ENCODE results near the gene FGFBP3. TPM values are rescaled to one million over a fixed set of nuclear protein-coding genes. Genes with fewer than 3 reads are reported as not detected.

FGFBP3 gene
- total RNA-seq, 1 experiment from 2014 or later: 68.2 TPM

DNA sequence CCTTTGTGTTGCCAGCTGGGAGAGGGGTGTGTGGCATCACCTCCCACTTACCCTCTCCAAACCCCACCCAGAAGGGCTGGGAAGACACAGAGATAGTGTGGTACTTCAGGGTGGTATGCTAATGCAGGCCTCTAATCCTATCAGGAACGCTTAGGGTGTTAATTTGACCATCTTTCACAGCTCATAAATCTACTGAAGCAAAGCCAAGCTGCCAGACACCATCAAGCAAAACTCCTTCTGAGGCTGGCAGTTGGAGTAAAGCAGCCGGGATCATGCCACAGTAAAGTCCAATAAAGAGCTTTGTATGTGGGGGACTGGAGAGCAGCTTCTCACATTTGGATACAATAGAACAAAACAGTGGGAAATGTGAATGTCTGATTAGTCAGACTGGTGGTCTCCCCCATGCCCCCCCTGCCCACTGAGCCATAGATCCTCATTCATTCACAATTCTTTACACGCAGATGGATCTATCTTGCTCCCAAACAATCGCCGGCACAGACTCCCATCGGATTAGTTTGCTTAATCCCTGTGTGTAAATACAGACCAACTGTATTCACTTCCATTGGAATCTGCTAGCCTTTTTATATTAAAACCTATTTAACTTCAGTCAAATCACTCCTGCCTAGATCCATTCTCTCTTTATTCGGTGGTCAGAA, 29.6 kb downstream of the FGFBP3 start (continued):
- TF ChIP-seq, protein P1, sequence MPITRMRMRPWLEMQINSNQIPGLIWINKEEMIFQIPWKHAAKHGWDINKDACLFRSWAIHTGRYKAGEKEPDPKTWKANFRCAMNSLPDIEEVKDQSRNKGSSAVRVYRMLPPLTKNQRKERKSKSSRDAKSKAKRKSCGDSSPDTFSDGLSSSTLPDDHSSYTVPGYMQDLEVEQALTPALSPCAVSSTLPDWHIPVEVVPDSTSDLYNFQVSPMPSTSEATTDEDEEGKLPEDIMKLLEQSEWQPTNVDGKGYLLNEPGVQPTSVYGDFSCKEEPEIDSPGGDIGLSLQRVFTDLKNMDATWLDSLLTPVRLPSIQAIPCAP (CRISPR knock-in tag; IDR thresholded peaks at IDR 0.05): no peak
- TF ChIP-seq, protein P2, sequence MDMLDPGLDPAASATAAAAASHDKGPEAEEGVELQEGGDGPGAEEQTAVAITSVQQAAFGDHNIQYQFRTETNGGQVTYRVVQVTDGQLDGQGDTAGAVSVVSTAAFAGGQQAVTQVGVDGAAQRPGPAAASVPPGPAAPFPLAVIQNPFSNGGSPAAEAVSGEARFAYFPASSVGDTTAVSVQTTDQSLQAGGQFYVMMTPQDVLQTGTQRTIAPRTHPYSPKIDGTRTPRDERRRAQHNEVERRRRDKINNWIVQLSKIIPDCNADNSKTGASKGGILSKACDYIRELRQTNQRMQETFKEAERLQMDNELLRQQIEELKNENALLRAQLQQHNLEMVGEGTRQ (CRISPR knock-in tag; IDR thresholded peaks at IDR 0.05): no peak
- no peak for TF ChIP-seq MYBL2 (CRISPR knock-in tag; IDR thresholded peaks at IDR 0.05)

DNA sequence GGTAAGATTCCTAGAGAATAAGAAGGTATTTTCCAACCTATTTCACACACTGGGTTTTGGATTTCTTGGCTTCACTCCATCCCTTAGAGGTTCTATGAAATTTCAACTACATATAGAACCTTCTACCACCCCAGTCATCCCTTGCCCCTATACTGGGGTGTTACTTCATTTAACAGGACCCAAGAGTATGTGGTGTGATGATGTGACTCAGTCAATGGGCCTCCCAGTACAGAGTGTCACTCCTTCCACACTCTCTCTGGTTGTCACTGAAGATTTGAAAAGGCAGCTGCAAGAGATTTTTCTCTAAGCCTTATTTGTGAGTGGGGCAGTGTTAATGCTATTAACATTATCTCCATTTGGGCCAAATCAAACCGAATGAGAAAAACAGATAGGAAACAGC, 33.5 kb downstream of the FGFBP3 start:
- Mint-ChIP-seq H3K4me3 (no peak overlapping the region), H3K27ac (no peak overlapping the region), H3K9me3 (peaks cover 12% of the 10 kb centered on the region), H3K36me3 (peaks cover 6% of the 10 kb centered on the region), H3K27me3 (ENCODE audit: low read depth) (no peaks in the 10 kb centered on the region), H3K4me1 (peaks cover 19% of the 10 kb centered on the region)
- ChIA-PET POLR2A (no interaction called here), CTCF (no interaction called here)
- no peak for ATAC-seq
- DNase-seq (ENCODE audit: low spot score): no peak
- TF ChIP-seq, protein P3, sequence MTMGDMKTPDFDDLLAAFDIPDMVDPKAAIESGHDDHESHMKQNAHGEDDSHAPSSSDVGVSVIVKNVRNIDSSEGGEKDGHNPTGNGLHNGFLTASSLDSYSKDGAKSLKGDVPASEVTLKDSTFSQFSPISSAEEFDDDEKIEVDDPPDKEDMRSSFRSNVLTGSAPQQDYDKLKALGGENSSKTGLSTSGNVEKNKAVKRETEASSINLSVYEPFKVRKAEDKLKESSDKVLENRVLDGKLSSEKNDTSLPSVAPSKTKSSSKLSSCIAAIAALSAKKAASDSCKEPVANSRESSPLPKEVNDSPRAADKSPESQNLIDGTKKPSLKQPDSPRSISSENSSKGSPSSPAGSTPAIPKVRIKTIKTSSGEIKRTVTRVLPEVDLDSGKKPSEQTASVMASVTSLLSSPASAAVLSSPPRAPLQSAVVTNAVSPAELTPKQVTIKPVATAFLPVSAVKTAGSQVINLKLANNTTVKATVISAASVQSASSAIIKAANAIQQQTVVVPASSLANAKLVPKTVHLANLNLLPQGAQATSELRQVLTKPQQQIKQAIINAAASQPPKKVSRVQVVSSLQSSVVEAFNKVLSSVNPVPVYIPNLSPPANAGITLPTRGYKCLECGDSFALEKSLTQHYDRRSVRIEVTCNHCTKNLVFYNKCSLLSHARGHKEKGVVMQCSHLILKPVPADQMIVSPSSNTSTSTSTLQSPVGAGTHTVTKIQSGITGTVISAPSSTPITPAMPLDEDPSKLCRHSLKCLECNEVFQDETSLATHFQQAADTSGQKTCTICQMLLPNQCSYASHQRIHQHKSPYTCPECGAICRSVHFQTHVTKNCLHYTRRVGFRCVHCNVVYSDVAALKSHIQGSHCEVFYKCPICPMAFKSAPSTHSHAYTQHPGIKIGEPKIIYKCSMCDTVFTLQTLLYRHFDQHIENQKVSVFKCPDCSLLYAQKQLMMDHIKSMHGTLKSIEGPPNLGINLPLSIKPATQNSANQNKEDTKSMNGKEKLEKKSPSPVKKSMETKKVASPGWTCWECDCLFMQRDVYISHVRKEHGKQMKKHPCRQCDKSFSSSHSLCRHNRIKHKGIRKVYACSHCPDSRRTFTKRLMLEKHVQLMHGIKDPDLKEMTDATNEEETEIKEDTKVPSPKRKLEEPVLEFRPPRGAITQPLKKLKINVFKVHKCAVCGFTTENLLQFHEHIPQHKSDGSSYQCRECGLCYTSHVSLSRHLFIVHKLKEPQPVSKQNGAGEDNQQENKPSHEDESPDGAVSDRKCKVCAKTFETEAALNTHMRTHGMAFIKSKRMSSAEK (CRISPR knock-in tag; IDR thresholded peaks at IDR 0.05; ENCODE audit: borderline replicate concordance): no peak
- TF ChIP-seq GABPB1 (CRISPR knock-in tag; IDR thresholded peaks at IDR 0.05): no peak
- no peak for TF ChIP-seq ETV6 (CRISPR knock-in tag; IDR thresholded peaks at IDR 0.05)
- no peak for TF ChIP-seq ZNF138 (CRISPR knock-in tag; conservative IDR thresholded peaks at IDR 0.05)
- no peak for TF ChIP-seq SMAD4 (CRISPR knock-in tag; IDR thresholded peaks at IDR 0.05)

DNA sequence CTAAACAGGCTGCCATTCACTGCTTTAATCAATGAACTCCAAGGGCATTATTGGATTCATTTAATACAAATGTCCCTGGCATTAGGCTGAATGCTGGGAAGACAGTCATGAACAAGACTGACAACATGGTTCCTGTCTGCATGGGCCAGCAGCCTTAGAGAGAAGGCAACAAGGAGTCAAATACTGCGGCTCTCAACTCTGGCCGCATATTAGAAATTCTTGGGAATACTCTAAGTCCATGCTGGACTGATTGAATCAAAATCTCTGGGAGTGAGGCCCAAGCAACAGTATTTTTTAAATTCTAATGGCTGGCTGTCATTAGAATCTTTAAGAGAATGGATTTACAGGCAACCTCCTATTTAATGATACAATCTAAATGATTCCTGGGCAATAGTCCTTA, 34.1 kb downstream of the FGFBP3 start:
- H3K36me3 Mint-ChIP-seq: peaks cover 6% of the 10 kb centered on the region
- no peak for DNase-seq (ENCODE audit: low spot score)
- H3K4me1 Mint-ChIP-seq: peaks cover 14% of the 10 kb centered on the region
- H3K27me3 Mint-ChIP-seq (ENCODE audit: low read depth): no peaks in the 10 kb centered on the region
- no peak overlapping the region for H3K4me3 Mint-ChIP-seq
- H3K27ac Mint-ChIP-seq: no peak overlapping the region
- ChIA-PET CTCF (interaction anchor here (0.8 kb wide), 1 partner anchor 28 kb away, joined by 3 read pairs; no protein-coding TSS in a partner anchor), POLR2A (no interaction called here)
- H3K9me3 Mint-ChIP-seq: peaks cover 12% of the 10 kb centered on the region
- ATAC-seq: no peak
- TF ChIP-seq, protein P4, sequence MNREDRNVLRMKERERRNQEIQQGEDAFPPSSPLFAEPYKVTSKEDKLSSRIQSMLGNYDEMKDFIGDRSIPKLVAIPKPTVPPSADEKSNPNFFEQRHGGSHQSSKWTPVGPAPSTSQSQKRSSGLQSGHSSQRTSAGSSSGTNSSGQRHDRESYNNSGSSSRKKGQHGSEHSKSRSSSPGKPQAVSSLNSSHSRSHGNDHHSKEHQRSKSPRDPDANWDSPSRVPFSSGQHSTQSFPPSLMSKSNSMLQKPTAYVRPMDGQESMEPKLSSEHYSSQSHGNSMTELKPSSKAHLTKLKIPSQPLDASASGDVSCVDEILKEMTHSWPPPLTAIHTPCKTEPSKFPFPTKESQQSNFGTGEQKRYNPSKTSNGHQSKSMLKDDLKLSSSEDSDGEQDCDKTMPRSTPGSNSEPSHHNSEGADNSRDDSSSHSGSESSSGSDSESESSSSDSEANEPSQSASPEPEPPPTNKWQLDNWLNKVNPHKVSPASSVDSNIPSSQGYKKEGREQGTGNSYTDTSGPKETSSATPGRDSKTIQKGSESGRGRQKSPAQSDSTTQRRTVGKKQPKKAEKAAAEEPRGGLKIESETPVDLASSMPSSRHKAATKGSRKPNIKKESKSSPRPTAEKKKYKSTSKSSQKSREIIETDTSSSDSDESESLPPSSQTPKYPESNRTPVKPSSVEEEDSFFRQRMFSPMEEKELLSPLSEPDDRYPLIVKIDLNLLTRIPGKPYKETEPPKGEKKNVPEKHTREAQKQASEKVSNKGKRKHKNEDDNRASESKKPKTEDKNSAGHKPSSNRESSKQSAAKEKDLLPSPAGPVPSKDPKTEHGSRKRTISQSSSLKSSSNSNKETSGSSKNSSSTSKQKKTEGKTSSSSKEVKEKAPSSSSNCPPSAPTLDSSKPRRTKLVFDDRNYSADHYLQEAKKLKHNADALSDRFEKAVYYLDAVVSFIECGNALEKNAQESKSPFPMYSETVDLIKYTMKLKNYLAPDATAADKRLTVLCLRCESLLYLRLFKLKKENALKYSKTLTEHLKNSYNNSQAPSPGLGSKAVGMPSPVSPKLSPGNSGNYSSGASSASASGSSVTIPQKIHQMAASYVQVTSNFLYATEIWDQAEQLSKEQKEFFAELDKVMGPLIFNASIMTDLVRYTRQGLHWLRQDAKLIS (CRISPR knock-in tag; IDR thresholded peaks at IDR 0.05; ENCODE audit: borderline replicate concordance): no peak
- no peak for TF ChIP-seq GRHL2 (CRISPR knock-in tag; IDR thresholded peaks at IDR 0.05; ENCODE audit: insufficient replicate concordance, severe bottlenecking)
- TF ChIP-seq TP53 (CRISPR knock-in tag; IDR thresholded peaks at IDR 0.05): no peak
